PFSK-1 (cell line): Measurements from ENCODE around the gene MRPS2.

Experiments used
- FOXP2 ChIP-seq: optimal IDR thresholded peaks from 2 replicates; pipeline ENCODE3; 2011; ENCODE audit warnings: borderline replicate concordance, control low read depth, inconsistent platforms; ENCODE audit not compliant: insufficient read depth; ENCODE audit errors: extremely low read length, extremely low read depth
- POLR2AphosphoS5 ChIP-seq: IDR thresholded peaks from 2 replicates; pipeline ENCODE4 v1.6.1; 2012; ENCODE audit warnings: low read depth, mild to moderate bottlenecking, control low read depth, low read length, moderate library complexity
- SIN3A ChIP-seq: IDR thresholded peaks from 2 replicates; pipeline ENCODE4 v1.6.1; 2012; ENCODE audit warnings: mild to moderate bottlenecking, low read length, moderate library complexity, borderline replicate concordance; ENCODE audit not compliant: insufficient read depth
- TAF1 ChIP-seq: IDR thresholded peaks from 2 replicates; pipeline ENCODE4 v1.6.1; 2012; ENCODE audit warnings: low read length, control low read depth, borderline replicate concordance; ENCODE audit not compliant: insufficient read depth
- TF ChIP-seq, protein P1 (sequence below), 2 experiments: IDR thresholded peaks; 2 replicates each; pipeline versions ENCODE4 v1.6.1 to v1.8.0; 2011 to 2012; ENCODE audit warnings: low read depth in 2 of 2, low read length in 2 of 2, control low read depth in 1 of 2, inconsistent platforms in 1 of 2, mild to moderate bottlenecking in 1 of 2, moderate library complexity in 1 of 2; ENCODE audit not compliant: insufficient read depth in 1 of 2

The MRPS2 gene

DNA sequence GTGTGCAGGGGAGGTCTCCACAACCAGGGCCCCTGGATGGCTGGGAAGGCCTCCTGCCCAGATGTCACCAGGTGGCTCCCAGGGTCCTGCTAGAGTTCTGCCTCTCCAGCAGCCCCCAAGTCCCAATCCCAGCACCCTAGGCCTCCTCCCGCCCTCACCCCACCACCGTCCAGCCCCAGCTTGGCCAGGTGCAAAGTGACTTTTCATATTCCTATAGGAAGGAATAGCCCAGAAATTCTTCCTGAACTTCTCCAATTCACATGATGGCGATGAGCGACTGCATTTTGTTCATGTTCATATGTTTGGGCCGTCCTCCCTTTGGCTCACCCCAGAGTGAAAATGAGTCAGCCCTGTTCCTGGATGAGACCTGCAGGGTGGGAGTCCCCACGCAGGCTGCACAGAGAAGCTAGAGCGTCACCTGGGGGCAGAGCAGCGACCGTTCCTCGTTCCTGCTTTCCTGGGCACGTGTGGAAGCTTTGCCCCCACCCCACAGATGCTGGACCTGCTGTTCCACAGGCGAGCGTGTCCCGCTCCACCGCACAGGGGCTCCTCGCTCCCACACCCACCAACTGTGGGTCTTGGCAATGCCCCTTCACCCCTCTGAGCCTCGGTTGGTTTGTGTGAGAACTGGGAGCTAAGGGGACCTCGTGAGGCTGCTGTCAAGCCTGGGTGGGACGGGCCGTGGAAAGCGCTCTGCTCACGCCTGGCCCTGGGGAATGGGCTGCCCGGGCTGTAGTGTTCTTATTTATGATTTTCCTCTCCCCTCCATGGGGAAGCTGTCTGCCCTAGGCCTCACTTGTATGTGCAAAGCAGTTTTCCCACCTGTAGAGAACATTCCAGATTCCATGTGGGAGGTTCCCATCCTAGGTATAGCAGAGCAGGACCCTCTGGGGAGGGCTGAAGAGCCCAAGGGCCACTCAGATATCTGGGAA, 6.9 kb downstream of the MRPS2 start:
- TF ChIP-seq FOXP2 (no peak), TAF1 (no peak), SIN3A (no peak)

DNA sequence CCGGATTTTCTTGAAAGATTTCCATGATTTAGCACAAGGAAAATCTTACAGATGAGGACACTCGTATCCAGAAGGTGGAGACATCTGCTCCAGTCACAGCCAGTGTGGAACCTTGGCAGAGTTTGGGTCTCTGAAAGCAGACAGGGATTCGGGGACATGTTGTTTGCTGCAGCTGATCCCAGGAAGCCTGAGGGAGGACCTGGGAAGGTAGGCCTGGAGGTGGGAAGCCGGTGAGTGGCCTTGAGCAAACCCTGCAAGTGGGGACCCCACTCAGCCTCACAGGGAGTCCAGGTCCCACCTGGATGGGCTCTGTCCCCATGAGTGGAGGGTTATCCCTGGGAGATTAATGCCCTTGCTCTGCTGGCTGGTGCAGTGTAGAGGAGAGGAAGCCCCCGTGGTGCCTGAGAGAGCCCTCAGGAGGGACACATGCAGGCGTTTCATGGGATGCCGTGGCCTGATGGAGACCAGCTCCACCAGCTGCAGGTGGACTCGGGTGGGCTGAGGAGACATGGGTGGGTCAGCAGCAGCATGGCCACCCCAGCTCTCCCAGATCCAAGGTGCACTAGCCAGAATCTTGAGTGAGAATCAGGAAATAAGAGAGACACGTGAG, 7.8 kb downstream of the MRPS2 start:
- TF ChIP-seq POLR2AphosphoS5: no peak
- TF ChIP-seq SIN3A: no peak
- TF ChIP-seq, protein P1, sequence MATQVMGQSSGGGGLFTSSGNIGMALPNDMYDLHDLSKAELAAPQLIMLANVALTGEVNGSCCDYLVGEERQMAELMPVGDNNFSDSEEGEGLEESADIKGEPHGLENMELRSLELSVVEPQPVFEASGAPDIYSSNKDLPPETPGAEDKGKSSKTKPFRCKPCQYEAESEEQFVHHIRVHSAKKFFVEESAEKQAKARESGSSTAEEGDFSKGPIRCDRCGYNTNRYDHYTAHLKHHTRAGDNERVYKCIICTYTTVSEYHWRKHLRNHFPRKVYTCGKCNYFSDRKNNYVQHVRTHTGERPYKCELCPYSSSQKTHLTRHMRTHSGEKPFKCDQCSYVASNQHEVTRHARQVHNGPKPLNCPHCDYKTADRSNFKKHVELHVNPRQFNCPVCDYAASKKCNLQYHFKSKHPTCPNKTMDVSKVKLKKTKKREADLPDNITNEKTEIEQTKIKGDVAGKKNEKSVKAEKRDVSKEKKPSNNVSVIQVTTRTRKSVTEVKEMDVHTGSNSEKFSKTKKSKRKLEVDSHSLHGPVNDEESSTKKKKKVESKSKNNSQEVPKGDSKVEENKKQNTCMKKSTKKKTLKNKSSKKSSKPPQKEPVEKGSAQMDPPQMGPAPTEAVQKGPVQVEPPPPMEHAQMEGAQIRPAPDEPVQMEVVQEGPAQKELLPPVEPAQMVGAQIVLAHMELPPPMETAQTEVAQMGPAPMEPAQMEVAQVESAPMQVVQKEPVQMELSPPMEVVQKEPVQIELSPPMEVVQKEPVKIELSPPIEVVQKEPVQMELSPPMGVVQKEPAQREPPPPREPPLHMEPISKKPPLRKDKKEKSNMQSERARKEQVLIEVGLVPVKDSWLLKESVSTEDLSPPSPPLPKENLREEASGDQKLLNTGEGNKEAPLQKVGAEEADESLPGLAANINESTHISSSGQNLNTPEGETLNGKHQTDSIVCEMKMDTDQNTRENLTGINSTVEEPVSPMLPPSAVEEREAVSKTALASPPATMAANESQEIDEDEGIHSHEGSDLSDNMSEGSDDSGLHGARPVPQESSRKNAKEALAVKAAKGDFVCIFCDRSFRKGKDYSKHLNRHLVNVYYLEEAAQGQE (IDR thresholded peaks at IDR 0.05; ENCODE audit: insufficient read depth in 1 of 2, low read depth in 2 of 2, low read length in 2 of 2): no peak
- no peak for TF ChIP-seq TAF1
- TF ChIP-seq FOXP2: no peak

DNA sequence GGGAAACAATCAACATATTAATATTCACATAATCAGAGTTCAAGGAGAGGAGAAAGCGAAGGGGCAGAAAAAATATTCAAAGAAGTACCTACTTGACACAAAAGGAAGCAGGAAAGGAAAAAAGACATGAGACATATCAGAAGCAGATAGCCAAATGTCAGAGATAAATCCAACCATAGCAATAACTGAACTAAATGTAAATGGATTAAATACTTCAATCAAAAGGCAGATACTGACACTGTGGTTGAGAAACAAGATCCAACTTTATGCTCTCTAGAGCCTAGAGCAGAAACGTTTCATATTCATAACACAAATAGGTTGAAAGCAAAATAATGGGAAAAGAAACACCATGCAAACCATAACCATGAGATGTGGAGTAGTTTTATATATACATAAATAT, 9.0 kb downstream of the MRPS2 start:
- TF ChIP-seq, protein P1 (IDR thresholded peaks at IDR 0.05; ENCODE audit: insufficient read depth in 1 of 2, low read depth in 2 of 2, low read length in 2 of 2): no peak
- no peak for TF ChIP-seq FOXP2
- no peak for TF ChIP-seq TAF1
- TF ChIP-seq SIN3A: no peak
- TF ChIP-seq POLR2AphosphoS5: no peak

DNA sequence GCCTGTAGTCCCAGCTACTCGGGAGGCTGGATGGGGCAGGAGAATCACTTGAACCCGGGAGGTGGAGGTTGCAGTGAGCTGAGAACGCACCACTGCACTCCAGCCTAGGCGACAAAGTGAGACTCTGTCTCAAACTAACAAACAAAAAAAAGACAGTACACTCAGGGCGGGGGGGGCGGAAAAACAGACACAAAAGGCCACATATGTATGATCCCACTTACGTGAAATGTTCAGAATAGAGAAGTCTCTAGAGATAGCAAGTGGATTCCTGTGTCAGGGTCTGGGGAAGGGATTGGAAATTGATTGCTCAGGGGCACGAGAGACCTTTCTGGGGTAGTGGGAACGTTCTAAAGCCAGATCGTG, 11.7 kb downstream of the MRPS2 start:
- TF ChIP-seq POLR2AphosphoS5: no peak
- no peak for TF ChIP-seq TAF1
- no peak for TF ChIP-seq FOXP2
- TF ChIP-seq SIN3A: no peak
- TF ChIP-seq, protein P1 (IDR thresholded peaks at IDR 0.05; ENCODE audit: insufficient read depth in 1 of 2, low read depth in 2 of 2, low read length in 2 of 2): no peak

DNA sequence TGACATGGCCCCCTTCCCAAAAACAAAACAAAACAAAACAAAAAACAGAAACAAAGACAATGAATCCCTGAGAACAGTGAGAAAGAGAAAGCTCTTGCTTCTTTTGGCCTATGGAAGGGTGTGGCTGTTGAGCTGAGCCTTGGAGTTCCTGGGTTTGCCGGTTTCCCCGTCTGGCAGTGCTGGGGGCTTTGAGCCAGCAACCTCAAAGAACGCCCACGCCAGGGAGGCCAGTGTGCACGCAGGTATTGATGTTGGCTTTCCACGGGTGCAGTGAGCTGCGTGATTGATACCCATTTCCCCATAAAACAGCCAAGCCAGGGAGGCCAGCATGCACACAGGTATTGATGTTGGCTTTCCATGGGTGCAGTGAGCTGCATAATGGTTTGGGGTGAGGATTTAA, 12.4 kb downstream of the MRPS2 start:
- TF ChIP-seq TAF1 (no peak), SIN3A (no peak), FOXP2 (no peak), POLR2AphosphoS5 (no peak)
- TF ChIP-seq, protein P1 (IDR thresholded peaks at IDR 0.05; ENCODE audit: insufficient read depth in 1 of 2, low read depth in 2 of 2, low read length in 2 of 2): no peak
